Central memory CD8-positive, alpha-beta T cell (primary cell): ENCODE data around the gene FAAP20.

Experiments
- ATAC-seq: fragments of 150-1000 bp; cut with Tn5 transposase; replicated peaks from 2 replicates; pipeline ENCODE4 v1.10.0; 2022; ENCODE audit warnings: mild to moderate bottlenecking, moderate FRiP score, moderate number of reproducible peaks; ENCODE audit not compliant: poor library complexity, severe bottlenecking; ENCODE audit errors: extremely low read depth
- DNase-seq, 2 donors: peaks; one replicate each; pipeline ENCODE4 v3.0.0; 2021; ENCODE audit warnings: low spot score in 2 of 2
- H3K27ac Mint-ChIP-seq: one replicate; pipeline ENCODE4 v1.8.0; 2022; ENCODE audit warnings: low read depth, mild to moderate bottlenecking, moderate library complexity, mixed read lengths
- H3K27me3 Mint-ChIP-seq: one replicate; pipeline ENCODE4 v1.8.0; 2022; ENCODE audit warnings: mixed read lengths
- H3K36me3 Mint-ChIP-seq: one replicate; pipeline ENCODE4 v1.8.0; 2022; ENCODE audit warnings: mild to moderate bottlenecking, moderate library complexity, mixed read lengths; ENCODE audit not compliant: insufficient read depth
- H3K4me1 Mint-ChIP-seq: one replicate; pipeline ENCODE4 v1.8.0; 2022; ENCODE audit warnings: mixed read lengths
- H3K4me3 Mint-ChIP-seq: one replicate; pipeline ENCODE4 v1.8.0; 2022; ENCODE audit warnings: mild to moderate bottlenecking, moderate library complexity, mixed read lengths
- H3K9me3 Mint-ChIP-seq: one replicate; pipeline ENCODE4 v1.8.0; 2022; ENCODE audit warnings: mixed read lengths

FAAP20 gene

DNA sequence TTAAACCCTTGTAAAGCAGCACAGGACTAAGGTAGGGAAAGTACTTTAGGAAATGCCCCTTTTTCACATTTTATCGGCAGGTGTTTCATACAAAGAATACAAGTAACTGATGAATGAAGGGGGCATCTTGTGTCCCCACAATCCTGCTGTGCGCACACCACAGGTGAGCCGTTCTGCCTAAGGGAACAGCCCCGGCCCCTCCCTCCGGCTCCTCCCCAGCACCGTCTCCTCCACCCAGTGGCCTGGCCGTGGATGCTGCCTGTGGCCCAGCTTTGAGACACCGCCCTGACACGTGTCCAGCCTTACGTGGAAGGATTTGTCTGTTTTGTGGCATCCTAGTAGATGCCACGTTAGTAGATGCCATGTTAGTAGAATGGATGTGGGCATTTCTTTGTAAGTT is 12.8 kb downstream of the FAAP20 start:
- Mint-ChIP-seq H3K4me1 (no peaks in the 10 kb centered on the region), H3K27ac (no peak overlapping the region), H3K36me3 (peaks cover 12% of the 10 kb centered on the region), H3K27me3 (no peaks in the 10 kb centered on the region), H3K9me3 (no peaks in the 10 kb centered on the region), H3K4me3 (no peak overlapping the region)
- DNase-seq (no peak), ATAC-seq (no peak)

DNA sequence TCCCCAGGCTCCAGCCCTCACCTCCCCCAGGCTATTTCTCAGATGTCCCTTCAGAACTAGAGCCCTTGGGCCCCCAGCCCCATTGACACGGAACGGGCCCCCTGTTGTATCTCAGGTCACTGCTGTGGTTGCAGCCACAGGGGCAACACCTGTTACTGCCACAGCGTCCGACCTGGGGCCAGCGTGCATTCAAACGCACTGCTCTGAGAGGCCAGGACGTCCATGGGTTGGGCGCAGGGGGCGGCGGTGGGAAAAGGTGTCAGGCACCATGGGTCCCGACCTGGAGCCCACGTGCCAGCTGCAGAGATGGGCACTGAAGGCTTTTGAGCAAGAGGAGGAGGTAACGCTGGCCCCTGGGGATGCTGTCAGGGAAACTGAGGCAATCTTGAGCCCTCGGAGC is 13.3 kb downstream of the FAAP20 start:
- H3K27me3 Mint-ChIP-seq = no peaks in the 10 kb centered on the region
- no peak for DNase-seq
- peaks cover 12% of the 10 kb centered on the region for H3K36me3 Mint-ChIP-seq
- no peaks in the 10 kb centered on the region for H3K9me3 Mint-ChIP-seq
- no peaks in the 10 kb centered on the region for H3K4me1 Mint-ChIP-seq
- H3K27ac Mint-ChIP-seq = no peak overlapping the region
- ATAC-seq = no peak
- H3K4me3 Mint-ChIP-seq = no peak overlapping the region

DNA sequence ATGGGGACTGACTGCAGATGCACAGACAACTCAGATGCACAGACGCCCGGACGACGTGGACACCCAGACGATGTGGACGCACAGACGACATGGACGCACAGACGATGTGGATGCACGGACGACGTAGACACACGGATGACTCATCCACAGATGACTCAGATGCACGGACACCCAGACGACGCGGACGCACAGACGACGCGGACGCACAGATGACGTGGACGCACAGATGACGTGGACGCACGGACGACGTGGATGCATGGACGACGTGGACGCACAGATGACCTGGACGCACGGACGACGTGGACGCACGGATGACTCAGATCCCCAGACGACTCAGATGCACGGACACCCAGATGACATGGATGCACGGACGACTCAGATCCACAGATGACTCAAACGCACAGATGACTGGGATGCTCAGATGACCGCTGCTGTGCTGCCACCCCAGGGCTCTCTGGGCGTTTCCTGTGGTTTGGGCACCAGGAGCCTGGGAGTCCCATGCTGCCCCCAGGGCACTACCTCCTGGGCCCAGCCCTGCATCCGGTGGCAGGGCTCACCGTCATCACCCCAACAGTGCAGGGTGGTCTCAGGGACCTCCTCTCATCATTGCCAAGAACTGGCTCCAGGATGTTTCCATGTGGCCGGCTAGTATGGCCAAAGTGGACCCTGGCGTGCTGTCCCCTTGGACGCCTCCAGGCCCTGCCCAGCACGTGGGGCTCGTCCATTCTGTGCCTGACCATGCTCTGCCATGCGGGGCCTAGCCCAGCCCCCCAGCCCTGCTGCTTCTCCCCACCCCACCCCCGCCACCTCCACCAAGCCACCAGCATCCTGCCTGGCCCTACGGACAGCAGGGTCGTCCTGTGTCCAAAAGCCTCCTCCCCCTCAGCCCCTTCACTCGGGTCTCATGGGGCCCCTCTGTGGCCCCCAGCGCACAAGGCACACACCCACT is 14.0 kb downstream of the FAAP20 start:
- ATAC-seq (no peak), DNase-seq (no peak)
- Mint-ChIP-seq H3K27me3 (no peaks in the 10 kb centered on the region), H3K36me3 (peaks cover 14% of the 10 kb centered on the region), H3K4me3 (no peak overlapping the region), H3K9me3 (no peaks in the 10 kb centered on the region), H3K4me1 (peaks cover 5% of the 10 kb centered on the region), H3K27ac (no peak overlapping the region)

DNA sequence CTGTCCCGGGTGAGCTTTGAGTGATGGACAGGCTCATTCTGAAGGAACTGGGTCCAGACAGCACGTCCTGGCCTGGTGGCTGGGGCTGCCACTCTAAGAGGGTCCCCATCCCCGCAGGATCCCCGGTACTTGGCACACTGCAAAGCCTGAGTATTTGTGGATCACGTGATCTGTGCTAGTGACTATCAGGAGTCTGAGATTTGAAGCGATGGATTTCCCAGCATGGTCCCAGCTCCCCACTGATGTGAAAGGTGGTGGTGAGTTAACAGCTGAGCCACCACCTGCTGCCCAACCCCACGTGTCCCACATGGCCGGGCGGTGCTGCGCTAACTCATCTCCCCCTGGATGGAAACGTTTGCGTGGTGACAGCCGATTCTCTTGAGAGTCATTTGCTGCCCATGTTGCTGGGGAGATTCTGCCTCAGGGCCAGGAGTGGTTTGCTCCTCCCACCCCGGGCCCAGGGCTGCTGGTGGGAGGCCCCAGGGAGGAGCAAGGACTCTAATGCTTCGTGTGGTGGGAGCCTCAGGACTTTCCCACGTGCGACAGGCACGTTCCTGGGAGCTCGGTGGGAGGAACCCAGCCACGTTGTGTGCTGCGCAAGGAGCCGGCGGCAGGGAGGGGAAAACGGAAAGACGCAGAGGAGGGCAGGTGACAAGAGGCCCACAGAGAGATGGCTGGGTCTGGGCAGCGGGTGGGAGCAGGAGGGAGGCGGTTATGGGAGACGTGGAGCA is 15.1 kb downstream of the FAAP20 start:
- ATAC-seq (no peak), DNase-seq (no peak)
- peaks cover 14% of the 10 kb centered on the region for H3K36me3 Mint-ChIP-seq
- H3K4me3 Mint-ChIP-seq = no peak overlapping the region
- H3K27me3 Mint-ChIP-seq = no peaks in the 10 kb centered on the region
- H3K9me3 Mint-ChIP-seq = no peaks in the 10 kb centered on the region
- no peak overlapping the region for H3K27ac Mint-ChIP-seq
- peaks cover 5% of the 10 kb centered on the region for H3K4me1 Mint-ChIP-seq

DNA sequence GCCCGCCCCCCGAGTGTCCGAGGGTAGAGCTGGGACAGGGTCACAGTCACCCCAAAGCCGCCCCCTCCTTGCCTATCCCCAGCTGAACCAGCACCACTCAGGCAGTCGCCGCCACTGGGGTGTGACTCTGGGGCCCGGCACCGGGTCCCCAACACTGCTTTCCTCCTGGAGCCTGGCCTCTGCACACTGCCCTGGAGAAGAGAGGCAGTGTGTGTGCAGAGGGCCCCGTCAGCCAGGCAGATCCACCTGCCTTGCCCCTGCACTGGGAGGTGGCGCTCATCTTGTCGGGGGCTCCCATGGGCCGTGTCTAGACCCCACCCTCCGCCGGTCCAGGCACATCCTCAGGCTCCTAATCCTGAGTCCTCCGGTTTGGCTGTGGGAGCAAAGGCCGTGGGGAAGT is 15.7 kb downstream of the FAAP20 start:
- Mint-ChIP-seq H3K4me1 (peaks cover 5% of the 10 kb centered on the region), H3K27ac (no peak overlapping the region), H3K36me3 (peaks cover 16% of the 10 kb centered on the region), H3K4me3 (no peak overlapping the region), H3K9me3 (no peaks in the 10 kb centered on the region), H3K27me3 (no peaks in the 10 kb centered on the region)
- no peak for DNase-seq
- no peak for ATAC-seq

DNA sequence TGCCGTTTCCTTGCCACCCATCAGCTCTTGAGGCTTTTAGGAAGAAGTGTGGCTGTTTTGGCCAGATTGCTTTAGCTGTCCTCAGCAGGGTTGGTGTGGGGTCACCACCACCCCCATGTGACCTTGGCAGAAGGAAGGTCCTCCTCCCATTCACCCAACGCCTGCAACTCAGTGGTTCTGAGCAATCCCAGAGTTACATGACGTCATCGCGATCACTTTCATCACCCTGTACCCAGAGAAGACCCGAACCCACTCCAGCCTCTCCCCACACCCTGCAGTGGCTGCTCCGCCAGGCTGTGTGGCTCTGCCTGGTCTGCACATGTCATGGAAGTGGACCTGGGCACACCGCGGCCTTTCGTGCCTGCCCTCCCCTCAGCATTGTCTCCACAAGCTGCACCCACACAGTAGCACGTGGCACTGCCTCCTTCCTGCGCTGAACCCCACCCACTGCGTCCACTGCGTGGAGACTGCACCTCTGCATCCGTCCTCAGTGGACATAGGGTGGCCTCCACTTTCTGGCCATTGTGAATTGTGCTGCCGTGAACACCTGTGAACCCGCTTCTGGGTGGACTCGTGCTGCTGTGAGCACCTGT is 16.5 kb downstream of the FAAP20 start:
- ATAC-seq (no peak), DNase-seq (no peak)
- H3K4me1 Mint-ChIP-seq = peaks cover 5% of the 10 kb centered on the region
- H3K9me3 Mint-ChIP-seq = no peaks in the 10 kb centered on the region
- no peak overlapping the region for H3K27ac Mint-ChIP-seq
- peaks cover 14% of the 10 kb centered on the region for H3K36me3 Mint-ChIP-seq
- no peaks in the 10 kb centered on the region for H3K27me3 Mint-ChIP-seq
- H3K4me3 Mint-ChIP-seq = no peak overlapping the region

DNA sequence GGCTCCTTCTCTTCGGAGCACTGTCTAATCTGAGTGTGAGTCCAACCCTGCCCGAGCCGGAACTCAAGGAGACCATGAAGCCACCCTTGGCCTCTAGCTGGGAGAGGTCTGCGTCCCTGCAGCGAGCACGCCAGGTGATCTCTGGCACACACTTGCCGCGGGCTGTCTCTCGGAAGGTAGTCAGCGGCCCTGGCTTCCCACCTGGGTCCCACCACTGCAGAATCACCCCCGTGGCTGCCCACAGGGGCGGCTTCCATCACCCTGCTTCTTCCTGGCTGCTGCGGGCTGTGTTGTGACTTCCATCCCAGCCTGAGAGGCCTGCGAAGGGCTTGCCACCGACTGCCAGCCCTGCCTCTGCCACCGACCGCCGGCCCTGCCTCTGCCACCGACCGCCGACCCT is 17.0 kb downstream of the FAAP20 start:
- H3K27me3 Mint-ChIP-seq = no peaks in the 10 kb centered on the region
- no peak overlapping the region for H3K27ac Mint-ChIP-seq
- peaks cover 14% of the 10 kb centered on the region for H3K36me3 Mint-ChIP-seq

DNA sequence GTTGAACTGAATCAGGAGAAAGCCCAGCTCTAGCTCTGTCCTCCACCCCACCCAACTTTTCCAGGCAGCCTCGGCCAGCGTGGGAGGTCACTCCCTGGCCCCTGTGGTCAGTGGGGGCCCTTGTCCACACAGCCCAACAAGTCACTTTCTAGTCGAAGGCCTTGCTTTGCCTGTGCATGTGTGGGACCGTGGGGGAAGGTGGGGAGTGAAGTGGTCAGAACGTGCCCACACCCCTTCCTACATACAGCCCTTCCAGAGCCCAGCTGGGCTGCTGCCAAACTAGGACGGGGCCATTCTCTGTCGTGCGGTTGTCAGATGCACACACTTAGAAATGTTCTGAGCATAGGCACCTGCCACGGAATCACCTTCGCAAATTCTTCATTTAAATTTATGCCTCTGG is 18.0 kb downstream of the FAAP20 start:
- Mint-ChIP-seq H3K36me3 (peaks cover 20% of the 10 kb centered on the region), H3K4me1 (peaks cover 5% of the 10 kb centered on the region), H3K4me3 (no peak overlapping the region), H3K9me3 (no peaks in the 10 kb centered on the region), H3K27ac (no peak overlapping the region), H3K27me3 (no peaks in the 10 kb centered on the region)
- DNase-seq (no peak), ATAC-seq (no peak)

More for the DNA sequence above, 17.0 kb downstream of the FAAP20 start:
- no peak for DNase-seq
- Mint-ChIP-seq H3K9me3 (no peaks in the 10 kb centered on the region), H3K4me3 (no peak overlapping the region), H3K4me1 (peaks cover 5% of the 10 kb centered on the region)
- no peak for ATAC-seq

DNA sequence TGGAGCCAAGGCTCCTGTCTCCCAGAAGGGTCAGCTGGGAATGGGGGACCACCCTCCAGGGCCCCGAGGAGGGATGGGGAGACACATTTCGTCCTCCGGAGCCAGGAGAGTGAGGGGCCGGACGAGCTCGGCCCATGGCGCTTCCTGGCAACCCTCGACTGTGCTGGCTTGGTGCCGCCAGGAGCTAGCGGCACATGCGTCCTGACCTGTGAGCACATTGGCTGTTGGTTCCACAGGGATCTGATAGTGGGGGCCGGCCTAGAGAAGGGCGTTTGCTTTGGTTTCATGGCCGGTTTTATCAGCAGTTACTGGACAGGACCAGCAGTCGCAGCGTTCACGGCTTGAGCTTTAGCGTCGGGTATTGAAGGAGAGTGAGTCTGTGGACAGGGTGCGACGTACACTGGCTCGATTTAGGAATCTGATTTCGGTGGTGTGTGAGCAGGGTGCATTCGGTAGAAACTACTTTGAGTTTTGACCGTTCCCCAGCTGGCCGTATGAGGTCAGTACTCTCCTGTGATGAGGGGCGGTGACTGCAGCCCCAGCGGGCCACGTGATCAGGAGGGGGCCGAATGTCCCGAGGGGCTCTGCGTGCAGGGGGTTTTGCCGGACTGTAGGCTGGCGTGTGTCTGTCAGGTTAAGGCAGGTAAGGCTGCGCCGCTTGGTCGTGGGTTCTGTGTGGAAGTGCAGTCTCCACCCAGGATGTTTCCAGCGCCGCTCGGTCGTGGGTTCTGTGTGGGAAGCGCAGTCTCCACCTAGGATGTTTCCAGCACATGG is 18.7 kb downstream of the FAAP20 start:
- no peaks in the 10 kb centered on the region for H3K27me3 Mint-ChIP-seq
- peaks cover 21% of the 10 kb centered on the region for H3K36me3 Mint-ChIP-seq
- no peak overlapping the region for H3K27ac Mint-ChIP-seq
- peaks cover 5% of the 10 kb centered on the region for H3K4me1 Mint-ChIP-seq
- DNase-seq (no peak), ATAC-seq (no peak)
- H3K4me3 Mint-ChIP-seq = no peak overlapping the region
- no peaks in the 10 kb centered on the region for H3K9me3 Mint-ChIP-seq

DNA sequence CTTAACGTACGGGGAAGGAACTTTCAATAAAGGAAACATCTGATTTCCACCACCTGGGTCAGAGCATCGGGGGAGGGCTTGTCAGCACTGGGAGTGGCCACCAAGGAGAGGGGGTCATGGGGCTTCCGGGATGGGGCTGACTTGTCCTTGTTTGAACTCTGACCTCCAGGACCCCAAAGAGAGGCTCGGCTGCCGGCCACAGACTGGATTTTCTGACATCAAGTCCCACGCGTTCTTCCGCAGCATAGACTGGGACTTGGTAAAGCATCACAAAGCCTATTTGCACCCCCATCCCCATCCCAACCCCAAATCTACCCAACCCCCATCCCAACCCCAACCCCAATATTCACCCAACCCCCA is 19.5 kb downstream of the FAAP20 start:
- ATAC-seq (no peak), DNase-seq (no peak)
- Mint-ChIP-seq H3K27ac (no peak overlapping the region), H3K4me1 (peaks cover 5% of the 10 kb centered on the region), H3K36me3 (peaks cover 18% of the 10 kb centered on the region), H3K4me3 (no peak overlapping the region), H3K27me3 (no peaks in the 10 kb centered on the region), H3K9me3 (no peaks in the 10 kb centered on the region)

DNA sequence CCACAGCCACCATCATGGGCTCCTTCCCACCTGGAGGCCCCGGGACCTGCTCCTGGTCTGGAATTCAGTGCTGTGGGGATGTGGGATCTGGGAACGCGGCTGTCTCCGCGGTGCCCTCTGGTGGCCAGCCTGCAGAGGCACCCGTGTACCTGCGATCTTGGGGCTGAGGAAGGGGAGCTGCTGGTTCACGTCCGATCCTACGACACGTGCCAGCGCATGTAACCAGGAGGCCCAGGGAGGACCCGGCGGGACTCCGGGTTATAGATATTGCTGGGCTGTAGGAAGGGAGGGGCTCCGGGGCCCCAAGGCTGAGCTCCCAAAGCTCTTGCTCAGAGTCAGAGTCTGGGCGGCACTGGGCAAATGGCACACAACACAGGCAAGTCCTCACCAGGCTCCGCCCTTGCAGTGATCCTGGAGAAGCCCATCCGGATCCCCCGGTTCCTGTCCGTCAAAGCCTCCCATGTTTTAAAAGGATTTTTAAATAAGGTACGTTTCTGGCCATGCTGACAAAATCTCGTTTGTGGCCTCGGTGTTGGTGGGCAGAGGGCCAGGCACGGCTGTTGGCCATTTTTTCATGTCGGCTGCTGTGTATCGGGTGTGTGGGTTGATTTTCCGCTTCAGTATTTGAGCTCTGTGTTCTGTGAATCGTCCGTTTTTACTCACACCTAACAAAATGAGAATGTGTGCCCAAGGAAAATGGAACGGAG is 20.1 kb downstream of the FAAP20 start:
- no peak for DNase-seq
- no peak for ATAC-seq
- no peaks in the 10 kb centered on the region for H3K27me3 Mint-ChIP-seq
- H3K9me3 Mint-ChIP-seq = no peaks in the 10 kb centered on the region
- no peak overlapping the region for H3K27ac Mint-ChIP-seq
- H3K4me3 Mint-ChIP-seq = no peak overlapping the region
- H3K36me3 Mint-ChIP-seq = peaks cover 16% of the 10 kb centered on the region
- H3K4me1 Mint-ChIP-seq = peaks cover 5% of the 10 kb centered on the region
